ENCODE results near the gene FRMD3. TPM values are rescaled to one million over a fixed set of nuclear protein-coding genes. Genes with fewer than 3 reads are reported as not detected.

FRMD3 gene
- total and polyA plus RNA-seq, 11 donors: 28.9 to 195 (median 82.4) TPM

- ATAC-seq: no peak
- DNase-seq: no peak
- no peak for TF ChIP-seq POLR2A (IDR thresholded peaks at IDR 0.05)
- no peak for TF ChIP-seq CTCF (IDR thresholded peaks at IDR 0.05)
- H3K36me3 ChIP-seq: peaks cover 0 to 10% (median 0%) of the 10 kb centered on the region in 9 donors
- WGBS, 4 donors: 59 to 85% (median 77%) methylated on average over 1 of the region's 1 CpG
- no peak overlapping the region for H3K27ac ChIP-seq
- no peak overlapping the region for H3K4me3 ChIP-seq
- no peaks in the 10 kb centered on the region for H3K9me3 ChIP-seq
- intact Hi-C loops (cut with DNase I): no loop called here
- peaks cover 0 to 8% (median 3%) of the 10 kb centered on the region in 12 donors for H3K4me1 ChIP-seq
- no peaks in the 10 kb centered on the region for H3K27me3 ChIP-seq
Observed at GRCh38 chr9:83287021-83287420, 251.2 kb downstream of the FRMD3 start.

GRCh38 chr9:83285445-83286225, 252.6 kb downstream of the FRMD3 start:
- ATAC-seq (no peak), DNase-seq (no peak)
- Histone ChIP-seq H3K27me3 (no peaks in the 10 kb centered on the region), H3K4me3 (no peak overlapping the region), H3K27ac (no peak overlapping the region), H3K9me3 (no peaks in the 10 kb centered on the region), H3K4me1 (peaks cover 5 to 22% (median 16%) of the 10 kb centered on the region in 12 donors), H3K36me3 (peaks cover 0 to 10% (median 0%) of the 10 kb centered on the region in 9 donors)
- TF ChIP-seq POLR2A (IDR thresholded peaks at IDR 0.05) (no peak), CTCF (IDR thresholded peaks at IDR 0.05) (no peak)
- WGBS, 4 donors: 50 to 68% (median 57%) methylated on average over 3 of the region's 3 CpGs
- intact Hi-C loops (cut with DNase I): no loop called here

GRCh38 chr9:83284746-83285145, 253.5 kb downstream of the FRMD3 start:
- no peak overlapping the region for H3K27ac ChIP-seq
- TF ChIP-seq CTCF (IDR thresholded peaks at IDR 0.05) (no peak), POLR2A (IDR thresholded peaks at IDR 0.05) (no peak)
- ATAC-seq (no peak), DNase-seq (no peak)
- intact Hi-C loops (cut with DNase I): no loop called here
- peaks cover 5 to 29% (median 18%) of the 10 kb centered on the region in 12 donors for H3K4me1 ChIP-seq
- H3K27me3 ChIP-seq: no peaks in the 10 kb centered on the region
- H3K36me3 ChIP-seq: peaks cover 0 to 6% (median 0%) of the 10 kb centered on the region in 9 donors
- no peaks in the 10 kb centered on the region for H3K9me3 ChIP-seq
- WGBS, 4 donors: 92 to 95% (median 93%) methylated on average over 5 of the region's 5 CpGs
- H3K4me3 ChIP-seq: no peak overlapping the region

GRCh38 chr9:83283528-83283927, 254.7 kb downstream of the FRMD3 start:
- no peak for ATAC-seq
- H3K27ac ChIP-seq: no peak overlapping the region
- H3K36me3 ChIP-seq: peaks cover 0 to 3% (median 0%) of the 10 kb centered on the region in 9 donors
- intact Hi-C loops (cut with DNase I): no loop called here
- WGBS, 4 donors: 86 to 95% (median 88%) methylated on average over 2 of the region's 2 CpGs
- peaks cover 5 to 29% (median 18%) of the 10 kb centered on the region in 12 donors for H3K4me1 ChIP-seq
- H3K4me3 ChIP-seq: no peak overlapping the region
- DNase-seq: no peak
- TF ChIP-seq POLR2A (IDR thresholded peaks at IDR 0.05) (no peak), CTCF (IDR thresholded peaks at IDR 0.05) (no peak)
- peaks cover 0 to 4% (median 0%) of the 10 kb centered on the region in 12 donors for H3K9me3 ChIP-seq
- no peaks in the 10 kb centered on the region for H3K27me3 ChIP-seq
